Peyer's patch (tissue), 4 donors: ENCODE results near the gene FGL2. TPM values are rescaled to one million over a fixed set of nuclear protein-coding genes. Genes with fewer than 3 reads are reported as not detected.
"Not testable (repeated sequence)": the region's sequence is repeated elsewhere in the genome, so short reads cannot be mapped to it uniquely, and the experiment has no call there.

Experiments
- DNase-seq, 3 donors: peaks; one replicate each; pipeline ENCODE4 v3.0.0-alpha.2; 2017 to 2019
- H3K27ac ChIP-seq, 4 donors: fragments of 200-600 bp; sonication (generic); one replicate each; pipeline ENCODE4 v1.5.1; 2016 to 2019
- H3K27me3 ChIP-seq, 2 donors: fragments of 200-600 bp; sonication (generic); one replicate each; pipeline ENCODE4 v1.5.1; 2019
- H3K36me3 ChIP-seq, 3 donors: fragments of 200-600 bp; sonication (generic); one replicate each; pipeline ENCODE4 v1.5.1; 2016 to 2019
- H3K4me1 ChIP-seq, 4 donors: fragments of 200-600 bp; sonication (generic); one replicate each; pipeline ENCODE4 v1.5.1; 2016 to 2019
- H3K4me3 ChIP-seq, 4 donors: fragments of 200-600 bp; sonication (generic); 1 replicate in 3 of 4; 2 replicates in 1 of 4; pipeline ENCODE4 v1.5.1; 2016 to 2019; ENCODE audit warnings: mild to moderate bottlenecking in 1 of 4
- H3K9me3 ChIP-seq, 4 donors: fragments of 200-600 bp; sonication (generic); one replicate each; pipeline ENCODE4 v1.5.1; 2016 to 2019; ENCODE audit warnings: mild to moderate bottlenecking in 1 of 4
- POLR2A ChIP-seq, 2 donors: fragments of 450-650 bp; IDR thresholded peaks; one replicate each; pipeline ENCODE4 v1.5.1; 2017; ENCODE audit warnings: antibody characterized with exemption in 2 of 2, mild to moderate bottlenecking in 2 of 2, moderate library complexity in 2 of 2
- total RNA-seq, 4 donors: library from RNA; depleted of rRNA; stranded (reverse); fragments of >200 nt; gene quantifications; one replicate each; pipeline ENCODE4 v1.1.0, GENCODE V29; 2016
- TF ChIP-seq, protein P1 (sequence below), 6 experiments: fragments of 450-650 bp in 4 of 6; fragments of 200-600 bp in 2 of 6; sonication (generic) in 1 of 6; IDR thresholded peaks; one replicate each; pipeline ENCODE4 v1.5.1; 2017 to 2019; ENCODE audit warnings: antibody characterized with exemption in 6 of 6, mild to moderate bottlenecking in 3 of 6, moderate library complexity in 1 of 6

The FGL2 gene
- total RNA-seq, 4 donors from 2014 or later, result 16.1 to 27.2 (median 24.5) TPM

DNA sequence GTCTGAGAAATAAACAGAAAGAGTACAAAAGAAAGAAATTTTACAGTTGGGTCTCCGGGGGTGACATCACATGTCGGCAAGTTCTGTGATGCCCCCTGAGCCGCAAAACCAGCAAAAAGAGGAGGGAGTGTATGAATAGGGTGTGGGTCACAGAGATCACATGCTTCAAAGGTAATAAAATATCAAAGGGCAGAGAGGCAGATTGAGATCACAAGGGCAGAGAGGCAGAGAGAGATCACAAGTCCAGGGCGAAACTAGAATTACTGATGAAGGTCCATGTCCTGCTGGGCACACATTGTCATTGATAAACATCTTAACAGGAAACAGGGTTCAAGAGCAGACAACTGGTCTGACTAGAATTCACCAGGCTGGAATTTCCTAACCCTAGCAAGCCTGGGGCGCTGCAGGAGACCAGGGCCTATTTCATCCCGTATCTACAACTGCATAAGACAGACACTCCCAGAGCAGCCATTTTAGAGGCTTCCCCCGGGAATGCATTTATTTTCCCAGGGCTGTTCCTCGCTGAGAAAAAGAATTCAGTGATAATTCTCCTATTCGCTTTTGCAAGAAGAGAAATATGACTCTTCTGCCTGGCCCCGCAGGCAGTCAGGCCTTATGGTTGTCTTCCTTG, 20.2 kb upstream of the FGL2 start:
- not testable (repeated sequence) for DNase-seq, H3K27me3 ChIP-seq, H3K4me1 ChIP-seq, H3K4me3 ChIP-seq, H3K9me3 ChIP-seq, H3K36me3 ChIP-seq
- H3K27ac ChIP-seq, result peak overlapping the region in 1 of 4 donors; percentile 3
- TF ChIP-seq, protein P1, sequence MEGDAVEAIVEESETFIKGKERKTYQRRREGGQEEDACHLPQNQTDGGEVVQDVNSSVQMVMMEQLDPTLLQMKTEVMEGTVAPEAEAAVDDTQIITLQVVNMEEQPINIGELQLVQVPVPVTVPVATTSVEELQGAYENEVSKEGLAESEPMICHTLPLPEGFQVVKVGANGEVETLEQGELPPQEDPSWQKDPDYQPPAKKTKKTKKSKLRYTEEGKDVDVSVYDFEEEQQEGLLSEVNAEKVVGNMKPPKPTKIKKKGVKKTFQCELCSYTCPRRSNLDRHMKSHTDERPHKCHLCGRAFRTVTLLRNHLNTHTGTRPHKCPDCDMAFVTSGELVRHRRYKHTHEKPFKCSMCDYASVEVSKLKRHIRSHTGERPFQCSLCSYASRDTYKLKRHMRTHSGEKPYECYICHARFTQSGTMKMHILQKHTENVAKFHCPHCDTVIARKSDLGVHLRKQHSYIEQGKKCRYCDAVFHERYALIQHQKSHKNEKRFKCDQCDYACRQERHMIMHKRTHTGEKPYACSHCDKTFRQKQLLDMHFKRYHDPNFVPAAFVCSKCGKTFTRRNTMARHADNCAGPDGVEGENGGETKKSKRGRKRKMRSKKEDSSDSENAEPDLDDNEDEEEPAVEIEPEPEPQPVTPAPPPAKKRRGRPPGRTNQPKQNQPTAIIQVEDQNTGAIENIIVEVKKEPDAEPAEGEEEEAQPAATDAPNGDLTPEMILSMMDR (IDR thresholded peaks at IDR 0.05), result peak in 2 of 6 experiments; percentile 5 to 16

DNA sequence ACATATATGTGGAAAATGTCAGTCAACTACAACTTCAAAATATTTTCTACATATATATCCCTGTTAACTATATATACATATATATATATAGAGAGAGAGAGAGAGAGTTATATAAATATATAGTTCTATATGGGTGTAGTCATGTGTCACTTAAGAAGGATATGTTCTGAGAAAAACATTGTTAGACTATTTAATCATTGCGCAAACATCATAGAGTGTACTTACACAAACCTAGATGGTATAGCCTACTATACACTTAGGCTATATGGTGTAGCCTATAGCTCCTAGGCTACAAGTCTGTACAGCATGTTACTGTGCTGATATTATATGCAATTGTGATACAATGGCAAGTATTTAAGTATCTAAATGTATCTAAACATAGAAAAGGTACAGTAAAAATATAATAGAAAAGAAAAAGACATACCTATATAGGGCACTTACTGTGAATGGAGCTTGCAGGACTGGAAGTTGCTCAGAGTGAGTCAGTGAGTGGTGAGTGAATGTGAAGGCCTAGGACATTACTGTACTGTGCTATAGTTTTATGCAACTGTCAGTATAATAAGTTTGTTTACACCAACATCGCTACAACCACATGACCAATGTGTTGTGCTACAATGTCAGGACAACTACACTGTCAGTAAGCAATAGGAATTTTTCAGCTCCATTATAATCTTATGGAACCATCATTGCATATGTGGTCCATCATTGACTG, 18.0 kb upstream of the FGL2 start:
- H3K4me3 ChIP-seq, result no peak overlapping the region
- DNase-seq, result no peak
- H3K4me1 ChIP-seq, result no peaks in the 10 kb centered on the region
- H3K27ac ChIP-seq, result no peak overlapping the region
- TF ChIP-seq POLR2A (IDR thresholded peaks at IDR 0.05), result no peak
- TF ChIP-seq, protein P1 (IDR thresholded peaks at IDR 0.05), result no peak
- H3K36me3 ChIP-seq, result no peaks in the 10 kb centered on the region
- H3K27me3 ChIP-seq, result no peaks in the 10 kb centered on the region
- no peaks in the 10 kb centered on the region for H3K9me3 ChIP-seq

DNA sequence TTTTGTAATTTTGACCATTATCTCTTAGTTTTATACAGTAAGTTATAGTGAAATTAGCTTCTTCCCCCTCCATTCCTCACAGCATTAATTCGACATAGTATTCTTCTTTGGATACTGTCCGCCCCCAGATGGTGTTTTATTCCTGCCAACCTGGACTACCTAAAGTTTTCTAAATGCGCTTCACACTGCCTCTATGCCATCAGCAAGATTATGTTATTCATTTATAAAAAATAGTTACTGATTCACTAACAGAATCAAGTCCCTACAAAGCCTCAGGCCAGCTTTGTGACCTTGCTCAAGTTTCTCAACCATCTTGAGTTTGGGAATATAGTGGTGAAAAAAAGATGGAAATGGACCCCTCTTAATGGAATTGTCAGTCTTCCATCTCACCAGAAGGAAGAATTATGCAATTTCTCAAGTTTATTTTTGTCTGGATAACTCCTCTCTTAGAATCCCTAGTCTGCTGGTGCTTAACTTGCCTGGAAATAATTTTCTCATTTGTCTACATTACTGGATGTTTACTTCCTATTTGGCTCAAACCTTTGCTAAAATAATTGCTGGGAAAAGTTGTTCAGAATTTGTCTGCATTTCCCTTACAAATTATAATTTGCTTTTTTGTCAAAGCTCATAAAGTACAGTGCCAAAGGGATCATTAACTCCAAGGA, 16.7 kb upstream of the FGL2 start:
- DNase-seq, result no peak
- H3K4me1 ChIP-seq, result no peaks in the 10 kb centered on the region
- H3K27me3 ChIP-seq, result no peaks in the 10 kb centered on the region
- no peak overlapping the region for H3K4me3 ChIP-seq
- no peaks in the 10 kb centered on the region for H3K9me3 ChIP-seq
- no peak for TF ChIP-seq POLR2A (IDR thresholded peaks at IDR 0.05)
- TF ChIP-seq, protein P1 (IDR thresholded peaks at IDR 0.05), result no peak
- H3K27ac ChIP-seq, result peak overlapping the region in 1 of 4 donors; percentile 3
- H3K36me3 ChIP-seq, result no peaks in the 10 kb centered on the region

- H3K9me3 ChIP-seq, result peaks cover 0 to 17% (median 6%) of the 10 kb centered on the region in 4 donors
- no peak for TF ChIP-seq POLR2A (IDR thresholded peaks at IDR 0.05)
- TF ChIP-seq, protein P1 (IDR thresholded peaks at IDR 0.05), result no peak
- no peaks in the 10 kb centered on the region for H3K27me3 ChIP-seq
- H3K4me3 ChIP-seq, result no peak overlapping the region
- H3K36me3 ChIP-seq, result no peaks in the 10 kb centered on the region
- no peak overlapping the region for H3K27ac ChIP-seq
- no peaks in the 10 kb centered on the region for H3K4me1 ChIP-seq
- no peak for DNase-seq
These were observed 10.0 kb upstream of the FGL2 start for GRCh38 chr7:77209479-77210139.

DNA sequence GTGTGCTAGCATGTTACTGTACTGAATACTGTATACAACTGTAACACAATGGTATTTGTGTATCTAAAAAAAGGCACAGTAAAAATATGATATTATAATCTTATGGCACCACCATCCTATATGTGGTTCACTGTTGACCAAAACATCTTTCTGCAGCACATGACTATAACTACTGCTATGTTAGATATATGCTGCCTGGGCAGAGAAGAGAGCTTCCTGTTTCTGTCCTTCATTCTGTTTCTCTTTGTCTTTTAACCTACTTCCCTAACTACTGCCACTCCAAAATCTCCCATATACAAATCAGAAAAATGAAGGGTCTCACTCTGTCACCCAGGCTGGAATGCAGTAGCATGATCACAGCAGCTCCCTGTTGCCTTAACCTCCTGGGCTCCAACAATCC, 8.8 kb upstream of the FGL2 start:
- no peak overlapping the region for H3K4me3 ChIP-seq
- H3K36me3 ChIP-seq, result no peaks in the 10 kb centered on the region

More for the DNA sequence above, 8.8 kb upstream of the FGL2 start:
- peaks cover 0 to 17% (median 6%) of the 10 kb centered on the region in 4 donors for H3K9me3 ChIP-seq
- H3K27ac ChIP-seq, result no peak overlapping the region
- no peak for TF ChIP-seq POLR2A (IDR thresholded peaks at IDR 0.05)
- TF ChIP-seq, protein P1 (IDR thresholded peaks at IDR 0.05), result no peak
- no peaks in the 10 kb centered on the region for H3K27me3 ChIP-seq
- peaks cover 0 to 2% (median 0%) of the 10 kb centered on the region in 4 donors for H3K4me1 ChIP-seq
- DNase-seq, result no peak
